B cell (primary cell): ENCODE measurements around the gene C17orf113. TPM values are rescaled to one million over a fixed set of nuclear protein-coding genes. Genes with fewer than 3 reads are reported as not detected.

ENCODE experiments used
- ATAC-seq: fragments of 200-7000 bp; cut with Tn5 transposase; one replicate; pipeline ENCODE4 v1.10.0; 2021; ENCODE audit warnings: low read depth, mild to moderate bottlenecking, moderate number of reproducible peaks, moderate library complexity
- CTCF ChIA-PET: fragments of 350-600 bp; sonication (Branson Sonifier 250); formaldehyde crosslinking; loops from one replicate; lab custom pipeline; 2021; ENCODE audit warnings: antibody characterized with exemption, inconsistent platforms; lab: Charles Lee
- POLR2A ChIA-PET: fragments of 350-600 bp; sonication (Branson Sonifier 250); formaldehyde crosslinking; loops from one replicate; lab custom pipeline; 2021; ENCODE audit warnings: antibody characterized with exemption; lab: Charles Lee
- DNase-seq: peaks from one replicate; pipeline ENCODE4 v3.0.0; 2013
- H2AFZ ChIP-seq: 2 replicates; pipeline ENCODE4 v1.6.1; 2012; ENCODE audit warnings: mild to moderate bottlenecking, low read depth, low read length; ENCODE audit not compliant: insufficient read depth, poor library complexity, severe bottlenecking
- H3K27ac ChIP-seq, 2 donors: 1 replicate in 1 of 2; 2 replicates in 1 of 2; pipeline ENCODE4 v1.5.1; 2012 to 2013; ENCODE audit warnings: low read length in 2 of 2, mild to moderate bottlenecking in 2 of 2, moderate library complexity in 1 of 2
- H3K27me3 ChIP-seq, 4 experiments: fragments of 200-600 bp in 1 of 4; sonication (generic) in 1 of 4; replicated peaks in 1 of 4; 1 replicate in 2 of 4; 2 replicates in 2 of 4; pipeline versions ENCODE4 v1.6.1 to v1.7.0; 2013 to 2016; ENCODE audit warnings: low read length in 3 of 4, mild to moderate bottlenecking in 2 of 4, mixed read lengths in 1 of 4, moderate library complexity in 1 of 4; ENCODE audit not compliant: insufficient read depth in 4 of 4, control insufficient read depth in 3 of 4; ENCODE audit errors: control extremely low read depth in 1 of 4
- H3K36me3 ChIP-seq, 2 experiments: replicated peaks in 1 of 2; 1 replicate in 1 of 2; 2 replicates in 1 of 2; pipeline versions ENCODE4 v1.6.1 to v1.7.1; 2013; ENCODE audit warnings: low read length in 1 of 2; ENCODE audit not compliant: insufficient read depth in 2 of 2, control insufficient read depth in 1 of 2; ENCODE audit errors: control extremely low read depth in 1 of 2, extremely low read depth in 1 of 2
- H3K4me1 ChIP-seq, 2 donors: fragments of 200-600 bp in 1 of 2; sonication (generic) in 1 of 2; 1 replicate in 1 of 2; 2 replicates in 1 of 2; pipeline versions ENCODE4 v1.5.1 to v1.6.1; 2013 to 2017; ENCODE audit warnings: low read length in 2 of 2; ENCODE audit not compliant: control insufficient read depth in 2 of 2, insufficient read depth in 2 of 2
- H3K4me2 ChIP-seq: replicated peaks from 2 replicates; pipeline ENCODE3; 2012; ENCODE audit warnings: mild to moderate bottlenecking, low read depth, low read length; ENCODE audit not compliant: poor library complexity, severe bottlenecking
- H3K4me3 ChIP-seq, 5 experiments: fragments of 200-600 bp in 1 of 5; sonication (generic) in 1 of 5; 1 replicate in 3 of 5; 2 replicates in 2 of 5; pipeline versions ENCODE4 v1.5.1 to v1.7.0; 2011 to 2016; ENCODE audit warnings: low read length in 4 of 5, mild to moderate bottlenecking in 4 of 5, low read depth in 2 of 5, control low read depth in 1 of 5, moderate library complexity in 1 of 5; ENCODE audit not compliant: insufficient read depth in 1 of 5; ENCODE audit errors: control extremely low read depth in 1 of 5, extremely low read depth in 1 of 5
- H3K79me2 ChIP-seq: fragments of 200-600 bp; sonication (generic); one replicate; pipeline ENCODE4 v1.6.0; 2016; ENCODE audit warnings: low read length; ENCODE audit not compliant: control insufficient read depth, insufficient read depth
- H3K9ac ChIP-seq: fragments of 200-600 bp; sonication (generic); 2 replicates; pipeline ENCODE4 v1.6.1; 2017; ENCODE audit warnings: mild to moderate bottlenecking, low read length, moderate library complexity
- H3K9me3 ChIP-seq, 3 donors: one replicate each; pipeline versions ENCODE4 v1.6.1 to v1.7.1; 2013; ENCODE audit warnings: low read length in 2 of 3; ENCODE audit not compliant: control insufficient read depth in 2 of 3, insufficient read depth in 1 of 3; ENCODE audit errors: control extremely low read depth in 1 of 3
- H4K20me1 ChIP-seq: 2 replicates; pipeline ENCODE4 v1.6.0; 2012; ENCODE audit warnings: mild to moderate bottlenecking, low read length; ENCODE audit not compliant: insufficient read depth, control insufficient read depth, poor library complexity, severe bottlenecking
- H3K27ac Mint-ChIP-seq: one replicate; pipeline ENCODE4 v1.8.0; 2021; ENCODE audit warnings: mixed read lengths
- H3K27me3 Mint-ChIP-seq: one replicate; pipeline ENCODE4 v1.8.0; 2021; ENCODE audit warnings: mixed read lengths
- H3K4me1 Mint-ChIP-seq: one replicate; pipeline ENCODE4 v1.8.0; 2021; ENCODE audit warnings: mixed read lengths
- H3K4me3 Mint-ChIP-seq: one replicate; pipeline ENCODE4 v1.8.0; 2021; ENCODE audit warnings: mixed read lengths
- H3K9me3 Mint-ChIP-seq: one replicate; pipeline ENCODE4 v1.8.0; 2022; ENCODE audit warnings: mixed read lengths; ENCODE audit not compliant: insufficient read depth
- EZH2 ChIP-seq: IDR thresholded peaks from 2 replicates; pipeline ENCODE4 v1.6.1; 2012; ENCODE audit warnings: borderline replicate concordance, low read depth, mild to moderate bottlenecking, moderate library complexity, low read length; ENCODE audit not compliant: insufficient read depth, poor library complexity, severe bottlenecking
- WGBS: methylation state at CpG from one replicate; pipeline ENCODE4 v1.1.5; 2013; ENCODE audit warnings: missing lambda C conversion rate; ENCODE audit not compliant: insufficient coverage; 5-methylcytosine and 5-hydroxymethylcytosine counted together
- intact Hi-C: fragments of 100-400 bp; cut with micrococcal nuclease; formaldehyde crosslinking; loops from one replicate; pipeline ENCODE4 v1.10.0; 2022
- polyA plus RNA-seq: library from polyadenylated mRNA; depleted of rRNA; stranded (reverse); fragments of >200 nt; gene quantifications from 2 replicates; pipeline ENCODE4 v1.2.3, GENCODE V29; 2012
- total RNA-seq, 2 donors: library from RNA; stranded (reverse); fragments of 120-200 nt in 1 of 2; gene quantifications; 1 replicate in 1 of 2; 2 replicates in 1 of 2; pipeline versions ENCODE4 v1.2.3 to v1.2.4, GENCODE V29; 2013 to 2022
- TF ChIP-seq, protein P1 (sequence below): fragments of 200-600 bp; IDR thresholded peaks from one replicate; pipeline ENCODE4 v1.8.0; 2022; ENCODE audit warnings: antibody characterized with exemption, mild to moderate bottlenecking

Gene C17orf113
- total and polyA plus RNA-seq, 2 donors (not counting 1 experiment from before 2014, with no cell fraction given): 1.2 to 2.1 TPM

DNA sequence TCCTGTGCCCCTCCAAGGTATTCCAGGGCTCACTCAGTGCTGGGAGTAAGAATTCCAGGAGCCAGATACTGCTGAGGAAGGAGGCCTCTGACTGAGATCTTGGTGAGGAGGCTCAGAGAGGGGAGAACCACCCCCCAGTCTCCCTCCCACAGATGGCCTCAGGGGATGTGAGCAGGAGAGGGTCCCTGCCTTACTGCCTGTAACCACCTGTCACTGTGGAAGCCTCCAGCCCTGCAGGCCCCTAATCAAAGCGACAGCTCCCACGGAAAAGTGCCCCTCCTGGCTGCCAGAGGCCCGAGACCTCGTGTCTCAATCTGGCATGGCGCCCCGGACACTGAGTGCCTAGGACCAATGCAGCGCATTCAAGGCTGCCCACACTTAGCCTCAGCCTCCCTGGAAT, 7.7 kb upstream of the C17orf113 start:
- H2AFZ ChIP-seq: no peak overlapping the region
- ATAC-seq (no peak), DNase-seq (no peak)
- TF ChIP-seq, protein P1, sequence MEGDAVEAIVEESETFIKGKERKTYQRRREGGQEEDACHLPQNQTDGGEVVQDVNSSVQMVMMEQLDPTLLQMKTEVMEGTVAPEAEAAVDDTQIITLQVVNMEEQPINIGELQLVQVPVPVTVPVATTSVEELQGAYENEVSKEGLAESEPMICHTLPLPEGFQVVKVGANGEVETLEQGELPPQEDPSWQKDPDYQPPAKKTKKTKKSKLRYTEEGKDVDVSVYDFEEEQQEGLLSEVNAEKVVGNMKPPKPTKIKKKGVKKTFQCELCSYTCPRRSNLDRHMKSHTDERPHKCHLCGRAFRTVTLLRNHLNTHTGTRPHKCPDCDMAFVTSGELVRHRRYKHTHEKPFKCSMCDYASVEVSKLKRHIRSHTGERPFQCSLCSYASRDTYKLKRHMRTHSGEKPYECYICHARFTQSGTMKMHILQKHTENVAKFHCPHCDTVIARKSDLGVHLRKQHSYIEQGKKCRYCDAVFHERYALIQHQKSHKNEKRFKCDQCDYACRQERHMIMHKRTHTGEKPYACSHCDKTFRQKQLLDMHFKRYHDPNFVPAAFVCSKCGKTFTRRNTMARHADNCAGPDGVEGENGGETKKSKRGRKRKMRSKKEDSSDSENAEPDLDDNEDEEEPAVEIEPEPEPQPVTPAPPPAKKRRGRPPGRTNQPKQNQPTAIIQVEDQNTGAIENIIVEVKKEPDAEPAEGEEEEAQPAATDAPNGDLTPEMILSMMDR: no peak
- no peak for TF ChIP-seq EZH2
- no peaks in the 10 kb centered on the region for H3K36me3 ChIP-seq
- Mint-ChIP-seq H3K4me3 (no peak overlapping the region), H3K4me1 (no peaks in the 10 kb centered on the region), H3K27ac (no peak overlapping the region), H3K27me3 (peaks cover 9% of the 10 kb centered on the region), H3K9me3 (no peaks in the 10 kb centered on the region)
- peaks cover 0 to 8% (median 0%) of the 10 kb centered on the region in 4 experiments for H3K27me3 ChIP-seq
- no peaks in the 10 kb centered on the region for H3K79me2 ChIP-seq
- ChIA-PET POLR2A (no interaction called here), CTCF (interaction anchor here (1.2 to 1.5 kb wide), 2 partner anchors 10 to 61 kb away, joined by 3 to 5 read pairs; no protein-coding TSS in a partner anchor)
- no peak overlapping the region for H3K9ac ChIP-seq
- H3K4me2 ChIP-seq: no peak overlapping the region
- H3K4me3 ChIP-seq: no peak overlapping the region
- H3K4me1 ChIP-seq: no peaks in the 10 kb centered on the region
- WGBS: 85% methylated on average over 7 of the region's 7 CpGs
- intact Hi-C loops: no loop called here
- H3K9me3 ChIP-seq: peaks cover 0 to 19% (median 0%) of the 10 kb centered on the region in 3 donors
- H3K27ac ChIP-seq: no peak overlapping the region
- no peaks in the 10 kb centered on the region for H4K20me1 ChIP-seq

GRCh38 chr17:42056635-42057034, 6.2 kb upstream of the C17orf113 start:
- TF ChIP-seq, protein P1: no peak
- TF ChIP-seq EZH2: no peak
- peaks cover 23% of the 10 kb centered on the region for H3K27me3 Mint-ChIP-seq
- Histone ChIP-seq H3K36me3 (no peaks in the 10 kb centered on the region), H3K27me3 (peaks cover 0 to 8% (median 0%) of the 10 kb centered on the region in 4 experiments), H3K4me2 (no peak overlapping the region), H3K79me2 (no peaks in the 10 kb centered on the region), H2AFZ (no peak overlapping the region), H3K4me3 (no peak overlapping the region), H3K9me3 (peaks cover 0 to 19% (median 0%) of the 10 kb centered on the region in 3 donors), H3K9ac (no peak overlapping the region), H3K4me1 (no peaks in the 10 kb centered on the region), H4K20me1 (no peaks in the 10 kb centered on the region), H3K27ac (no peak overlapping the region)
- intact Hi-C loops: no loop called here
- H3K27ac Mint-ChIP-seq: no peak overlapping the region
- H3K9me3 Mint-ChIP-seq: no peaks in the 10 kb centered on the region
- no peak overlapping the region for H3K4me3 Mint-ChIP-seq
- 39% methylated on average over 2 of the region's 3 CpGs for WGBS
- no peaks in the 10 kb centered on the region for H3K4me1 Mint-ChIP-seq
- DNase-seq (no peak), ATAC-seq (no peak)
- ChIA-PET CTCF (interaction anchor here (0.8 to 1.6 kb wide), 2 partner anchors 10 to 59 kb away, joined by 3 to 4 read pairs; no protein-coding TSS in a partner anchor), POLR2A (no interaction called here)
